ENCODE data around the gene CDY2B. TPM values are rescaled to one million over a fixed set of nuclear protein-coding genes. Genes with fewer than 3 reads are reported as not detected.

CDY2B gene, protein sequence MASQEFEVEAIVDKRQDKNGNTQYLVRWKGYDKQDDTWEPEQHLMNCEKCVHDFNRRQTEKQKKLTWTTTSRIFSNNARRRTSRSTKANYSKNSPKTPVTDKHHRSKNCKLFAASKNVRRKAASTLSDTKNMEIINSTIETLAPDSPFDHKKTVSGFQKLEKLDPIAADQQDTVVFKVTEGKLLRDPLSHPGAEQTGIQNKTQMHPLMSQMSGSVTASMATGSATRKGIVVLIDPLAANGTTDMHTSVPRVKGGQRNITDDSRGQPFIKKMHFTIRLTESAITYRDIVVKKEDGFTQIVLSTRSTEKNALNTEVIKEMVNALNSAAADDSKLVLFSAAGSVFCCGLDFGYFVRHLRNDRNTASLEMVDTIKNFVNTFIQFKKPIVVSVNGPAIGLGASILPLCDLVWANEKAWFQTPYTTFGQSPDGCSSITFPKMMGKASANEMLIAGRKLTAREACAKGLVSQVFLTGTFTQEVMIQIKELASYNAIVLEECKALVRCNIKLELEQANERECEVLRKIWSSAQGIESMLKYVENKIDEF
- total RNA-seq (2022; extraction: Qiagen RNA extraction; ENCODE audit: low read depth) = not detected in 5 replicates

DNA sequence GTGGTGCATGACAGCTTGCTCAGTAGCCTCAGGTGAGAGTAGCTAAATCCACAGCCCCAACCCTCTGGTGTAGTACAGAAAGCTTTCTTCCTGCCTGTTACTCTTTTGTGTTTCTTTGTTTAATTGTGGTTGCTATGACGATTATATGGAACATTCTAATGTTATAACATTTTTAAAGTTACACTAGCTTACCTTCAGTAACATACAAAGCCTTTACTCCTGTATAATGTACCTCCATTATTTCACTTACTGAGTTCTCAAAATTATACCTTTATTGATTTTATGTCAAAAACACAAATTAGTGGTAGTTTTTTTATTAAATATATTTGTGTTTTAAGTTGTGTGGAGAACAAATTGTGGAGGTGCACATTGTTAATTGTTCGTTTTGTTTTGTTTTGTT lies at the start of gene CDY2B:
TSS of gene CDY2B (minus strand) at position 101 of the 400 bp plus-strand sequence. CDS start 328 bp downstream, outside the sequence.

Other genes starting within 250 kb of the CDY2B start
- not detected in 5 replicates for gene CDY2A, start 145.6 kb upstream of the CDY2B start, total RNA-seq (2022; extraction: Qiagen RNA extraction; ENCODE audit: low read depth)